HG02938 (cell line): Measurements from ENCODE around the gene JAKMIP1.

ENCODE experiments used
- ATAC-seq: cut with Tn5 transposase; IDR thresholded peaks from one replicate; pipeline ENCODE4 v1.9.1; 2021; ENCODE audit warnings: mild to moderate bottlenecking, moderate library complexity; ENCODE audit not compliant: unreplicated experiment

The JAKMIP1 gene

DNA sequence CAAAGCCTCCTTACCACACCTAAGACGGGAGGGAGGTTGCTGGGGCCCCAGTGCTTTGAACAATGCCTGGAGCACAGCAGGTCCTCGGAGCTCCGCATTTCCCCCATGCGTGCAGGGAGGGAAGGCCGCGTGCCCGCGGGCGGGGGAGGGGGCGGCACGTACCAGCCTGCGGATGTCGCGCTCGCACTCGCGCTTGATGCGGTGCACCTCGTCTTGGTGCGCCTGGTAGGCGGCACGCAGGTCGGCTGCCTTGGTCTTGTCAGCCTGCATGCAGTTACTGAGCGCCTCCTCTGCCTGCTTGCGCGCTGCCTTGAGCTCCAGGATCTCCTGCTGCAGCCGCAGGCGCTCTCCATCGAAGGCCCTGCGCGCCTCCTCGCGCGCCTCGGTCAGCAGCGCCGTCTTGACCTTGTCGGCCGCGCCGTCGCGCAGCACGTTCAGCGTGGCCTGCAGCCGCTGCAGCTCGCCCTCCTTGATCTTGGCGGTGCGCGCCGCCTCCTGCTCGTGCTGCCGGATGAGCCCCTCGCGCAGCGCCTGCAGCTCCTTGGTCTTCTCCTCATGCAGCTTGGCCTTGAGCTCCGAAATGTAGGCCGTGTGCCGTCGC, 94.9 kb downstream of the JAKMIP1 start:
- no peak for ATAC-seq

- no peak for ATAC-seq
These were observed 95.7 kb downstream of the JAKMIP1 start for GRCh38 chr4:6104541-6105130.

DNA sequence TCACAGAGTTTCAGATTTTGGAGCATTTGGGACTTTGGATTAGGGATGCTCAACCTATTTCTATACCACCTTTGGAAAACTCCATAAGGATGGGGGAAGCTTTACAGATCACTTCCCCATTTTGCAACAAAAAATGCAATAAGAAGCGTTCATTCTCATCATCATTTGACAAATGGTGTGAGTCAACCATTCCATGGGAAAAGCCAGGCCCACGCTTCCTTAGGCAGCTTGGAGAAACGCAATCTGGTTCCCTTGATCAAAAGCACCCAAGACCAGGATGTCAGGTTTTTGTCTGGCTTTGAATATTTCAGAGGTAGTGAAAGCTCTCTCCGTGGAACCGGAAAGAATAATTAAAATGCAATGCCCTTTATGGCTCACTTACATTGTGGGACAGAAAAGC, 102.8 kb downstream of the JAKMIP1 start:
- no peak for ATAC-seq

- no peak for ATAC-seq
These were observed 104.5 kb downstream of the JAKMIP1 start for GRCh38 chr4:6095897-6096296.

DNA sequence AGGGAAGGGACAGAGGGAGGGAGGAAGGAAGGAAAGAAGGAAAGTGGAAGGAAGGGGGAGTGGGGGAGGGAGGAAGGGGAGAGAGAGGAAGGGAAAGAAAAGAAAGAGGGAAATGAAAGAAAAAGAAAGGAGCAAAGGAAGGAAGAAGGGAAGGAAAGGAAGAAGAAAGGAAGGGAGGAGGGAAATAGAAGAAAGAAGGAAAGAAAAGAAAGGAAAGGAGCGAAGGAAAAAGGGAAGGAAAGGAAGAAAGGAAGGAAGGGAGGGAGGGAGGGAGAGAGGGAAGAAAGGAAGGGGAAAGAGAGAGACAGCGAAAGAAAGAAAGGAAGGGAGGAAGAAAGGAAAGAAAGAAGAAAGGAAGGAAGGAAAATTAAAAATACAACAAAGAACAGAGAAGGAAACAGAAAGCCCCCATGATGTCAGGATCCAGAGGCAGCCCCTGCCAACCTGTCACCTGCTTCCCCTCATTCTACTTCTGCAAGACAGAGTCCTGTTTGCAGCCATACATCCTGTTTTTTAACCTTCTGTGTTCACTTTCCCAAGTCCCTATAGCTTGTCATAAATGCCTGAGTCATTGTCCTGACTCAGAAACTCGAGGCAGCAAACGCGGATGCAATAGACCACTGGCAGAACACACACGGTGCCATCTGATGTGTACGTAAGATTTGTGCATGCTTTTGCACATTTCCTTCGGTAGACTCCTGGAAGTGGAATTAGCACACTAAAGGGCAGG, 105.2 kb downstream of the JAKMIP1 start:
- ATAC-seq, result no peak

- no peak for ATAC-seq
These were observed 106.7 kb downstream of the JAKMIP1 start for GRCh38 chr4:6093671-6094070.

DNA sequence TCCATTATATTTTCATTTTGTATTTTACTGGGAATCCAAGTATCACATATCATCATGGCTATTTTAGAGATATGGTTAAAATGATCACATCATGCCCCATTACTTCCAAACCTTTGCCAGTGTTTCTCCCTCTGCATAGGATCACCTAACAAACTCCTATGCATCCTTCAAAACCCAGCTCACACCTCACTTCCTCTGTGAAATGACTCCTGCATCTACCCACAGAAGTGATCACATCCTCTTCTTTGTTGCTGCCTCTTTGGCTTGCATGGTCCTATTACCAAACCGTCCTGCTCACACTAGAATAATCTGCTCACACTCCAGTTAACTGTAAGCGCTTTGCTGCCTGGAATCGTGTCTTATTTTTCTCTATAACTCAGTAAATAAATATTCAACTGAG, 107.4 kb downstream of the JAKMIP1 start:
- ATAC-seq, result no peak

DNA sequence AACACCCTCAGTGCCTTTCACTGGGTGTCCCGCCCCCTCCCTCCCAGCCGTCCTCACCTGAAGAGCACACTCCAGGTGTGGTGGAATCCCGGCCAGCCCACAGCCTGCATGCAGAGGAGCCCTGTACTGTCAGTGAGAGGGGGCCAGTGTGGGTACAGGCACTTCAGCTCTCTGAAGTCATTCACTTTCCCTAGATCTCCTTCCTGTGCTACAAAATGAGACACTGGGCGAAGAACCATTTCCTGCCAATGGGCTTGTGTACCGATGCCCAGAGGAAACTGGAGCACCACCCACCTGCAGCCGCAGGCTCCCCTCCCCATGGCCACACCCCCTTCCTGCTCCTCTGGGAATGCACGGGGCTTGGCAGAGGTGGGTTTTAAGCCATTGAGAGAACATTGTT, 108.2 kb downstream of the JAKMIP1 start:
- no peak for ATAC-seq

- no peak for ATAC-seq
These were observed 109.4 kb downstream of the JAKMIP1 start for GRCh38 chr4:6090931-6091330.

DNA sequence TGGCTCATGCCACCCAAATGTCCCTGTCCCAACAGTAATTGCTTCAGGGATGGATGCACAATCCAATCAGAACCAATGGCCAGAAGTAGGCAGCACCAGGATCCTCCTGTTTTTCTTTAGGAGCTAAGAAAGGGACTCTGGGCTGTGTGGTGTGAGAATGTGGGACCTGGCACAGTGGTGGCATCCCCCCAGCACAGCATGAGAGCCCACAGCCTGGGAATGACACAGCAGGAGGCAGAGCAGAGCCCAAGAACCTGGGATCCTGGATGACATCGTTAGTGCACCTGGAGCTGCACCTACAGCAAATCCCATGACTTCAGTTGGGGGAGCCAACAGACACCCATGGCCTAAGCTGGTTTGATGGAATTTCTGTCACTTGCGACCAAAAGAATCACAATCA, 111.4 kb downstream of the JAKMIP1 start:
- no peak for ATAC-seq

GRCh38 chr4:6087669-6088341, 112.5 kb downstream of the JAKMIP1 start:
- ATAC-seq, result no peak

DNA sequence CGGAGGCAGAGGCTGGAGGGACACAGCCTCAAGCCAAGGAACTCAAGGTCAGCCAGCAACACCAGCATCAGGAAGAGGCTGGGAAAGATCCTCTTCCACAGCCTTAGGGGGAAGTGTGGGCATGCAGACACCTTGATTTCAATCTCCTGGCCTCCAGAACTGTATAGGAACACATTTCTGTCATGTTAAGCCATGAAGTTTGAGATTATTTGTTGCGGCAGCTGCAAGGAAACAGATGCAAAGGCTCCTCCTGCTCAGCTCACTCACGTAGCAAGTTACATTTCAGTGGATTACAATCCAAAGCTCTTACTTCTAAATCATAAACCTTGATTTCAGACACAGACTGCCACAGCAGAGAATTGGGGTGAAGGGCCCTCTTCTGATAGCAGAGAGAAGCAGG, 113.5 kb downstream of the JAKMIP1 start:
- ATAC-seq, result no peak

GRCh38 chr4:6085691-6086628, 114.4 kb downstream of the JAKMIP1 start:
- ATAC-seq, result no peak

- ATAC-seq, result no peak
These were observed 115.2 kb downstream of the JAKMIP1 start for GRCh38 chr4:6085028-6085690.

DNA sequence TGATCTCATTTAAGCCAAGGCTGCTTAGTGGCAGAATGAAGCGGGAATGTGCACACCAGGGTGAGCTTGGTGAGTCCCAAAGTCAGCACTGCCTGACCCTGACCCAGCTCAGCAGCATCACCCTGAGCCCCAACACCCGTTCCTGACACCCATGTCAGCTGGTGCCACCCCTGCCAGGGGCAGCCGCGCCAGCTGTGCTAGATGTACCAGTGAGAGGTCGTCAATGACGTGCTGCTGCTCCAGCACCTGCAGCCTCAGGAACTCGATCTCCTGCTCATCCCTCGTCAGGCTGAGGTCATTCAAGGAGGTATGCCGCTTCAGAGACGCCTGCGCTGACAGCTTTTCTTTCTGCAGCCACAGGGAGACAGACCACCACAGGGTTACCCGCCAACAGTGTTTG, 120.4 kb downstream of the JAKMIP1 start:
- ATAC-seq, result no peak

- no peak for ATAC-seq
These were observed 121.8 kb downstream of the JAKMIP1 start for GRCh38 chr4:6078560-6078959.

DNA sequence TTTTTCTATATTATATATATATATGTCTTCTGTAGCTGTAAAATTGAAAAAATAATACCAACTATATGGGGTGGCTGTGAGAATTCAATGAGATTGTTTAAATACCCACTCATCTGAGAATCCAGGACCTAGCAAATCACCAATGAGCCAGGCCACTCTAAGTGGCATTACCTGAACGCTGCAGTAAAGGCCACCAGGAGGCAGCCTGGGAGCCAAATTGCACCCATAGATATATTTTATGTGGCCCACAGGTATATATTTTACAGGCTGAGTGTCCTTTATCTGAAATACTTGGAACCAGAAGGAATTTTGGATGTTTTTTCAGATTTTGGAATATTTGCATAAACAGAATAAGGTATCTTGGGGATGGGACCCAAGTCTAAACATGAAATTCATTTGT, 124.0 kb downstream of the JAKMIP1 start:
- no peak for ATAC-seq

DNA sequence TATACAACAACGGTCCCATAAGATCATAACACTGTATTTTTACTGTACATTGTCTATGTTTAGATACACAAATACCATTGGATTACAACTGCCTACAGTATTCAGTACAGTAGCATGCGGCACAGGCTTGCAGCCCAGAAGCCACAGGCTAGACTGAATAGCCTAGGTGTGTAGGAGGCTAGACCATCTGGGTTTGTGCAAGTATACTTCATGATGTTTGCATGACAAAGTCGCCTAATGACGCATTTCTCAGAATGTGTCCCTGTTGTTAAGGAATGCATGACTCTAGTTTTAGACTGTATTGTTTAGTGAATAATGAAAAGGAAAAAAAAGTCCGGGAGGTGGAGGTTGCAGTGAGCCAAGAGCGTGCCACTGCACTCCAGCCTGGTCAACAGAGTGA, 125.6 kb downstream of the JAKMIP1 start:
- ATAC-seq, result no peak

DNA sequence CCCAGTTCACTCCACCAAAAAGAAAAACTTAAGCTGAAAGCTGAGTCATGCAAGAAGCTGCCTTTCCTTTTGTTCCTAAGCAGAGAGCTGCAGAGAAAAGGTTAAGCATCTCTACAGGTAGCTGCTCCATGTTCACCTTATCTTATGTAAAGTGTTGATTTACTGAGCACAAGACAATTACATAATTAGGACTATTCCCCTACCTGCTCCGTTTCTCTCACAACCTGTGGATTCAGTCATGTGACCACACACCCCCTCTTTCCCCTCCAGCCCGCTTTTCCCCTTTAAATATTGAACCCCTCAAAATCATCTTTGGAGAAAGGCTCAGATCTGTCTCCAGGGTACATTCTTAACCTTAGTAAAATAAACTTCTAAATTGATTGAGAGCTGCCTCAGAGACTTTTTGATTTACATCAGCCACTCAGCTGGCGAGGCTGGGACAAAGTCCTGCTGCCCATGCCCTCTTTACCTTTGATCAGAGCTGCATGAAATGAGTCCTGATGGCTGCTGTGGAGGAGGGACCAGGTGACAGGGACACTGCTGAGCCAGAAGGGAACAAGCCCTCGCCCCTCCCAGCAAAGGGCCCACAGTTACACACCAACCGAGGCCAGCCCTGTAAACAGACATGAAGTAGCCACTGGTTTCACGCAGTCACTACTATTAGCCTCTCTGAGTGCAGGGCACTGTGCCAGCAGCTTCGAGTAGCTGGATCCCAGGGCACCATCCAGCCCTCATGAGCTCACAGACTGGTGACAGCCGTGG, 128.2 kb downstream of the JAKMIP1 start:
- no peak for ATAC-seq
